Fibroblast of skin of scalp (primary cell): ENCODE measurements around the gene CYTH2.

Experiments
- DNase-seq: peaks from one replicate; pipeline ENCODE4 v3.0.0-alpha.2; 2013

Gene CYTH2

GRCh38 chr19:48452289-48453190 lies 16.6 kb upstream of the CYTH2 start:
- DNase-seq: no peak

GRCh38 chr19:48454150-48454730 lies 14.9 kb upstream of the CYTH2 start:
- no peak for DNase-seq

- DNase-seq: no peak
Measured at GRCh38 chr19:48455171-48455907, 13.8 kb upstream of the CYTH2 start, which contains the start of gene KCNJ14. KCNJ14 (plus strand) TSS chr19:48455574; CDS start chr19:48461725, 6,151 bp downstream.

- DNase-seq: no peak
Measured at GRCh38 chr19:48455908-48456562, 13.1 kb upstream of the CYTH2 start.

- no peak for DNase-seq
Measured at GRCh38 chr19:48456864-48457263, 12.3 kb upstream of the CYTH2 start.

- no peak for DNase-seq
Measured at GRCh38 chr19:48458016-48458415, 11.2 kb upstream of the CYTH2 start.

- DNase-seq: no peak
Measured at GRCh38 chr19:48461651-48461981, 7.6 kb upstream of the CYTH2 start.

GRCh38 chr19:48461982-48462655 lies 7.0 kb upstream of the CYTH2 start:
- DNase-seq: no peak

GRCh38 chr19:48465215-48465614 lies 4.0 kb upstream of the CYTH2 start:
- no peak for DNase-seq

- DNase-seq: no peak
Measured at GRCh38 chr19:48466561-48467325, 2.4 kb upstream of the CYTH2 start.

GRCh38 chr19:48468772-48469288 lies 339 bp upstream of the CYTH2 start:
- peak; percentile 100 for DNase-seq

GRCh38 chr19:48469934-48470680 lies 938 bp downstream of the CYTH2 start:
- DNase-seq: no peak

GRCh38 chr19:48470856-48471255 lies 1.7 kb downstream of the CYTH2 start:
- DNase-seq: no peak

- no peak for DNase-seq
Measured at GRCh38 chr19:48471836-48472235, 2.7 kb downstream of the CYTH2 start.

- DNase-seq: no peak
Measured at GRCh38 chr19:48473161-48473966, 4.2 kb downstream of the CYTH2 start.

- DNase-seq: no peak
Measured at GRCh38 chr19:48474084-48474592, 5.0 kb downstream of the CYTH2 start.

GRCh38 chr19:48475369-48476068 lies 6.3 kb downstream of the CYTH2 start:
- no peak for DNase-seq

- no peak for DNase-seq
Measured at GRCh38 chr19:48476176-48476575, 7.0 kb downstream of the CYTH2 start.
